ENCODE results near the gene TAF1.
A peak's percentile ranks its signal among the peaks of the same experiment; 100 is the strongest.
"Not testable (repeated sequence)": the region's sequence is repeated elsewhere in the genome, so short reads cannot be mapped to it uniquely, and the experiment has no call there.

TAF1 gene

GRCh38 chrX:71487814-71488213, 121.7 kb downstream of the TAF1 start:
- no peaks in the 10 kb centered on the region for H3K27me3 ChIP-seq
- intact Hi-C loops (cut with DNase I; ENCODE audit: low total_unique reads), result no loop called here
- no peaks in the 10 kb centered on the region for H3K4me1 ChIP-seq
- DNase-seq, result no peak
- TF ChIP-seq CTCF (IDR thresholded peaks at IDR 0.05), result no peak
- H3K27ac ChIP-seq, result no peak overlapping the region
- H3K4me3 ChIP-seq, result no peak overlapping the region
- H3K36me3 ChIP-seq, result no peaks in the 10 kb centered on the region
- no peaks in the 10 kb centered on the region for H3K9me3 ChIP-seq

GRCh38 chrX:71489540-71489939, 123.4 kb downstream of the TAF1 start:
- Histone ChIP-seq H3K36me3 (no peaks in the 10 kb centered on the region), H3K27me3 (no peaks in the 10 kb centered on the region), H3K4me1 (no peaks in the 10 kb centered on the region), H3K4me3 (no peak overlapping the region), H3K27ac (no peak overlapping the region), H3K9me3 (no peaks in the 10 kb centered on the region)
- no peak for DNase-seq
- intact Hi-C loops (cut with DNase I; ENCODE audit: low total_unique reads), result no loop called here
- no peak for TF ChIP-seq CTCF (IDR thresholded peaks at IDR 0.05)

- Histone ChIP-seq H3K9me3 (no peaks in the 10 kb centered on the region), H3K4me1 (no peaks in the 10 kb centered on the region), H3K36me3 (no peaks in the 10 kb centered on the region), H3K4me3 (peak overlapping the region; percentile 63 to 70), H3K27ac (peak overlapping the region; percentile 55 to 59), H3K27me3 (no peaks in the 10 kb centered on the region)
- intact Hi-C loops (cut with DNase I; ENCODE audit: low total_unique reads), result no loop called here
- DNase-seq, result peak; percentile 25 to 61
- TF ChIP-seq CTCF (IDR thresholded peaks at IDR 0.05), result no peak
Measured at GRCh38 chrX:71492231-71493065, 126.3 kb downstream of the TAF1 start.

- H3K9me3 ChIP-seq, result no peaks in the 10 kb centered on the region
- intact Hi-C loops (cut with DNase I; ENCODE audit: low total_unique reads), result no loop called here
- no peaks in the 10 kb centered on the region for H3K36me3 ChIP-seq
- TF ChIP-seq CTCF (IDR thresholded peaks at IDR 0.05), result no peak
- peak overlapping the region; percentile 63 to 70 for H3K4me3 ChIP-seq
- peak in 1 of 2 donors; percentile 37 for DNase-seq
- H3K4me1 ChIP-seq, result no peaks in the 10 kb centered on the region
- peak overlapping the region in 1 of 2 donors; percentile 55 for H3K27ac ChIP-seq
- H3K27me3 ChIP-seq, result no peaks in the 10 kb centered on the region
Measured at GRCh38 chrX:71493111-71493613, 127.0 kb downstream of the TAF1 start.

GRCh38 chrX:71495979-71496378, 129.8 kb downstream of the TAF1 start:
- DNase-seq, H3K4me1 ChIP-seq, H3K27me3 ChIP-seq: not testable (repeated sequence)

GRCh38 chrX:71496476-71496875, 130.3 kb downstream of the TAF1 start:
- H3K4me1 ChIP-seq, result no peaks in the 10 kb centered on the region
- H3K27me3 ChIP-seq, result no peaks in the 10 kb centered on the region
- no peak overlapping the region for H3K4me3 ChIP-seq
- no peak for DNase-seq
- H3K9me3 ChIP-seq, result no peaks in the 10 kb centered on the region
- intact Hi-C loops (cut with DNase I; ENCODE audit: low total_unique reads), result no loop called here
- no peaks in the 10 kb centered on the region for H3K36me3 ChIP-seq
- no peak overlapping the region for H3K27ac ChIP-seq
- TF ChIP-seq CTCF (IDR thresholded peaks at IDR 0.05), result no peak

More at GRCh38 chrX:71495979-71496378, 129.8 kb downstream of the TAF1 start:
- intact Hi-C loops (cut with DNase I; ENCODE audit: low total_unique reads); H3K4me3 ChIP-seq; H3K27ac ChIP-seq; H3K36me3 ChIP-seq; H3K9me3 ChIP-seq: not testable (repeated sequence)

- intact Hi-C loops (cut with DNase I; ENCODE audit: low total_unique reads); H3K9me3 ChIP-seq; H3K4me3 ChIP-seq; H3K27ac ChIP-seq; DNase-seq; H3K27me3 ChIP-seq; H3K4me1 ChIP-seq; H3K36me3 ChIP-seq: not testable (repeated sequence)
Measured at GRCh38 chrX:71502080-71502479, 135.9 kb downstream of the TAF1 start.

Data from tibial artery (tissue), 4 donors.